Neural cell (in vitro differentiated cells): Measurements from ENCODE around the gene UROC1.

Experiments used
- CTCF ChIP-seq: fragments of 450-650 bp; IDR thresholded peaks from 2 replicates; pipeline ENCODE4 v1.5.1; 2014; ENCODE audit warnings: antibody characterized with exemption, mild to moderate bottlenecking, moderate library complexity; ENCODE audit not compliant: poor library complexity, severe bottlenecking
- MXI1 ChIP-seq: fragments of 450-650 bp; conservative IDR thresholded peaks from 2 replicates; pipeline ENCODE4 v1.6.1; 2014; ENCODE audit warnings: antibody characterized with exemption, mild to moderate bottlenecking; ENCODE audit not compliant: poor library complexity, severe bottlenecking
- POLR2AphosphoS5 ChIP-seq: IDR thresholded peaks from 2 replicates; pipeline ENCODE4 v1.6.1; 2012

GRCh38 chr3:126494204-126494969 is 23.2 kb downstream of the UROC1 start:
- TF ChIP-seq MXI1 = no peak
- TF ChIP-seq CTCF = no peak
- TF ChIP-seq POLR2AphosphoS5 = no peak
